Activated CD4-positive, alpha-beta T cell treated with anti-CD3 and anti-CD28 coated beads, Interleukin-2, Interleukin-6, amounts not matched to agents 100 ng/mL and 50 ng/mL, durations not matched to agents 16 hours and 8 hours (primary cell): ENCODE results near the gene CHN2.

Source experiments
- DNase-seq: peaks from one replicate; pipeline ENCODE4 v3.0.0-alpha.2; 2020

Gene CHN2

GRCh38 chr7:29370531-29371314, 176.1 kb downstream of the CHN2 start:
- DNase-seq: no peak

- no peak for DNase-seq
Observed at GRCh38 chr7:29371472-29371871, 176.9 kb downstream of the CHN2 start.

GRCh38 chr7:29372351-29373090, 177.9 kb downstream of the CHN2 start:
- DNase-seq: no peak

- no peak for DNase-seq
Observed at GRCh38 chr7:29375641-29376562, 181.3 kb downstream of the CHN2 start.

GRCh38 chr7:29377718-29378117, 183.1 kb downstream of the CHN2 start:
- no peak for DNase-seq

- DNase-seq: no peak
Observed at GRCh38 chr7:29379551-29379950, 185.0 kb downstream of the CHN2 start.

GRCh38 chr7:29381206-29382094, 186.9 kb downstream of the CHN2 start:
- no peak for DNase-seq

GRCh38 chr7:29384277-29384676, 189.7 kb downstream of the CHN2 start:
- no peak for DNase-seq

GRCh38 chr7:29385214-29385814, 190.7 kb downstream of the CHN2 start:
- no peak for DNase-seq

GRCh38 chr7:29386196-29386765, 191.7 kb downstream of the CHN2 start:
- DNase-seq: no peak

GRCh38 chr7:29391262-29391661, 196.7 kb downstream of the CHN2 start:
- DNase-seq: no peak

- no peak for DNase-seq
Observed at GRCh38 chr7:29394321-29394720, 199.7 kb downstream of the CHN2 start.

- no peak for DNase-seq
Observed at GRCh38 chr7:29396563-29396962, 202.0 kb downstream of the CHN2 start.

GRCh38 chr7:29397398-29397797, 202.8 kb downstream of the CHN2 start:
- no peak for DNase-seq

- DNase-seq: no peak
Observed at GRCh38 chr7:29398011-29398410, 203.4 kb downstream of the CHN2 start.

- DNase-seq: no peak
Observed at GRCh38 chr7:29400437-29400836, 205.9 kb downstream of the CHN2 start.

- DNase-seq: no peak
Observed at GRCh38 chr7:29401769-29402168, 207.2 kb downstream of the CHN2 start.

GRCh38 chr7:29405891-29406290, 211.3 kb downstream of the CHN2 start:
- DNase-seq: no peak

GRCh38 chr7:29406366-29406765, 211.8 kb downstream of the CHN2 start:
- no peak for DNase-seq

- peak; percentile 79 for DNase-seq
Observed at GRCh38 chr7:29408841-29409243, 214.3 kb downstream of the CHN2 start.

- DNase-seq: no peak
Observed at GRCh38 chr7:29410996-29411395, 216.4 kb downstream of the CHN2 start.
